Keratinocyte (primary cell): Measurements from ENCODE around the gene LMBR1.

Experiments
- CTCF ChIP-seq, 3 experiments: IDR thresholded peaks in 1 of 3; conservative IDR thresholded peaks in 1 of 3; optimal IDR thresholded peaks in 1 of 3; 2 replicates in 2 of 3; 3 replicates in 1 of 3; pipeline versions ENCODE3 to v1.5.1; 2011; ENCODE audit warnings: low read length in 3 of 3, mild to moderate bottlenecking in 3 of 3, moderate library complexity in 2 of 3, control low read depth in 1 of 3, inconsistent platforms in 1 of 3; ENCODE audit not compliant: insufficient read depth in 2 of 3; ENCODE audit errors: extremely low read depth in 1 of 3
- EZH2 ChIP-seq: IDR thresholded peaks from one replicate; pipeline ENCODE4 v1.6.1; 2012; ENCODE audit warnings: inconsistent platforms, mild to moderate bottlenecking, low read length, moderate library complexity

DNA sequence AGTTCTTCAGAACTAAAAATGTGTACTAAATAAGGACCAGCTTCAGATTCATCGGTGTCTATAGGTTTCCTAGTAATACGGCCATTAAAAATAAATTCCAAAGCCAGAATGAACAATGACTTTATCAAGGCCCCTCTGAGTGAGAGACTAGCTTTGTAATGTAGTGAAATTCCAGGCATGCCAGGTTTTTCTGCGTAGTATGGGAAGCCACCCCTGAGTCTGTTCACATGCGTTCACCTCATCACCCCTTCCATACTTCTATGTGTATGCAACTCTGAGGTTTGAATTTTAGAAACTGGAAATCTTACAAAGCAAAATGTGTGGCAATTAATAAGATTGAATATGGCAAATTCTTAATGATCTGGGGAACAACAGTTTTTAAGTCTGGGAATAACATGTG lies 227.9 kb downstream of the LMBR1 start:
- TF ChIP-seq CTCF (optimal IDR thresholded peaks at IDR 0.05 in 1 of 3, IDR thresholded peaks at IDR 0.05 in 1 of 3, conservative IDR thresholded peaks at IDR 0.05 in 1 of 3; ENCODE audit: extremely low read depth in 1 of 3, insufficient read depth in 2 of 3, low read length in 3 of 3): no peak
- TF ChIP-seq EZH2: no peak
